Natural killer cell treated with Interleukin-12 subunit alpha and Interleukin-12 subunit beta and Interleukin-15 and Interleukin-18, amount 100 ng/mL, for 72 hours (primary cell): Measurements from ENCODE around the gene OXGR1. TPM values are rescaled to one million over a fixed set of nuclear protein-coding genes. Genes with fewer than 3 reads are reported as not detected.

Experiments
- ATAC-seq, 2 donors: fragments of 150-1000 bp; cut with Tn5 transposase in 1 of 2; sonication (Bioruptor Pico), chemical (Tn5 transposase) in 1 of 2; 2 replicates each; pipeline ENCODE4 v1.10.0; 2021
- DNase-seq: peaks from one replicate; pipeline ENCODE4 v3.0.0; 2022; ENCODE audit warnings: low spot score
- H3K27ac Mint-ChIP-seq, 2 donors: 1 replicate in 1 of 2; 2 replicates in 1 of 2; pipeline ENCODE4 v1.8.0; 2022; ENCODE audit warnings: mixed read lengths in 2 of 2, mild to moderate bottlenecking in 1 of 2, moderate library complexity in 1 of 2
- H3K27me3 Mint-ChIP-seq, 2 donors: 1 replicate in 1 of 2; 2 replicates in 1 of 2; pipeline ENCODE4 v1.8.0; 2022; ENCODE audit warnings: mixed read lengths in 2 of 2
- H3K36me3 Mint-ChIP-seq: one replicate; pipeline ENCODE4 v1.8.0; 2022; ENCODE audit warnings: mixed read lengths
- H3K4me1 Mint-ChIP-seq, 2 donors: 1 replicate in 1 of 2; 2 replicates in 1 of 2; pipeline ENCODE4 v1.8.0; 2022; ENCODE audit warnings: low read depth in 2 of 2, mixed read lengths in 2 of 2, mild to moderate bottlenecking in 1 of 2
- H3K4me3 Mint-ChIP-seq: one replicate; pipeline ENCODE4 v1.8.0; 2022; ENCODE audit warnings: mixed read lengths
- H3K9me3 Mint-ChIP-seq: 2 replicates; pipeline ENCODE4 v1.8.0; 2022; ENCODE audit warnings: mixed read lengths
- total RNA-seq, 2 donors: library from RNA; stranded (reverse); gene quantifications; one replicate each; pipeline ENCODE4 v1.2.3, GENCODE V29; 2022

The OXGR1 gene
- total RNA-seq, 2 donors from 2014 or later = not detected

- Mint-ChIP-seq H3K36me3 (peaks cover 19% of the 10 kb centered on the region), H3K4me1 (no peaks in the 10 kb centered on the region), H3K4me3 (no peak overlapping the region), H3K27me3 (no peaks in the 10 kb centered on the region), H3K27ac (no peak overlapping the region), H3K9me3 (peaks cover 14% of the 10 kb centered on the region)
- ATAC-seq (no peak), DNase-seq (no peak)
Measured at GRCh38 chr13:96966415-96967102, 27.7 kb downstream of the OXGR1 start.

GRCh38 chr13:96963786-96964475 lies 30.3 kb downstream of the OXGR1 start:
- Mint-ChIP-seq H3K4me1 (no peaks in the 10 kb centered on the region), H3K4me3 (no peak overlapping the region), H3K9me3 (peaks cover 4% of the 10 kb centered on the region), H3K36me3 (peaks cover 13% of the 10 kb centered on the region), H3K27ac (no peak overlapping the region), H3K27me3 (no peaks in the 10 kb centered on the region)
- DNase-seq (no peak), ATAC-seq (no peak)

GRCh38 chr13:96960379-96960778 lies 33.9 kb downstream of the OXGR1 start:
- ATAC-seq (no peak), DNase-seq (no peak)
- Mint-ChIP-seq H3K36me3 (no peaks in the 10 kb centered on the region), H3K27me3 (no peaks in the 10 kb centered on the region), H3K27ac (no peak overlapping the region), H3K4me3 (no peak overlapping the region), H3K9me3 (no peaks in the 10 kb centered on the region), H3K4me1 (no peaks in the 10 kb centered on the region)

- no peak for DNase-seq
- no peaks in the 10 kb centered on the region for H3K27me3 Mint-ChIP-seq
- H3K27ac Mint-ChIP-seq = no peak overlapping the region
- H3K4me3 Mint-ChIP-seq = no peak overlapping the region
- no peaks in the 10 kb centered on the region for H3K9me3 Mint-ChIP-seq
- no peak for ATAC-seq
- H3K4me1 Mint-ChIP-seq = no peaks in the 10 kb centered on the region
- H3K36me3 Mint-ChIP-seq = no peaks in the 10 kb centered on the region
Measured at GRCh38 chr13:96958286-96958891, 35.9 kb downstream of the OXGR1 start.

GRCh38 chr13:96952595-96952994 lies 41.7 kb downstream of the OXGR1 start:
- Mint-ChIP-seq H3K9me3 (peaks cover 2% of the 10 kb centered on the region), H3K4me3 (no peak overlapping the region), H3K4me1 (no peaks in the 10 kb centered on the region), H3K27me3 (no peaks in the 10 kb centered on the region), H3K36me3 (no peaks in the 10 kb centered on the region), H3K27ac (no peak overlapping the region)
- DNase-seq = no peak
- no peak for ATAC-seq

- H3K27ac Mint-ChIP-seq = no peak overlapping the region
- H3K4me1 Mint-ChIP-seq = no peaks in the 10 kb centered on the region
- H3K4me3 Mint-ChIP-seq = no peak overlapping the region
- no peaks in the 10 kb centered on the region for H3K27me3 Mint-ChIP-seq
- DNase-seq = no peak
- no peaks in the 10 kb centered on the region for H3K36me3 Mint-ChIP-seq
- peaks cover 7% of the 10 kb centered on the region for H3K9me3 Mint-ChIP-seq
- ATAC-seq = no peak
Measured at GRCh38 chr13:96948127-96948526, 46.1 kb downstream of the OXGR1 start.

- no peaks in the 10 kb centered on the region for H3K27me3 Mint-ChIP-seq
- no peaks in the 10 kb centered on the region for H3K4me1 Mint-ChIP-seq
- no peak overlapping the region for H3K4me3 Mint-ChIP-seq
- ATAC-seq (no peak), DNase-seq (no peak)
- peaks cover 7% of the 10 kb centered on the region for H3K9me3 Mint-ChIP-seq
- no peak overlapping the region for H3K27ac Mint-ChIP-seq
- H3K36me3 Mint-ChIP-seq = no peaks in the 10 kb centered on the region
Measured at GRCh38 chr13:96947343-96947910, 46.8 kb downstream of the OXGR1 start.

GRCh38 chr13:96946709-96947311 lies 47.5 kb downstream of the OXGR1 start:
- Mint-ChIP-seq H3K9me3 (peaks cover 7% of the 10 kb centered on the region), H3K4me3 (no peak overlapping the region), H3K36me3 (no peaks in the 10 kb centered on the region)

GRCh38 chr13:96940961-96941360 lies 53.3 kb downstream of the OXGR1 start:
- no peak overlapping the region for H3K4me3 Mint-ChIP-seq
- ATAC-seq = no peak
- H3K27ac Mint-ChIP-seq = no peak overlapping the region

More at GRCh38 chr13:96946709-96947311, 47.5 kb downstream of the OXGR1 start:
- no peak overlapping the region for H3K27ac Mint-ChIP-seq
- peak in 1 of 2 donors; percentile 9 for ATAC-seq
- no peak for DNase-seq
- H3K27me3 Mint-ChIP-seq = no peaks in the 10 kb centered on the region
- H3K4me1 Mint-ChIP-seq = no peaks in the 10 kb centered on the region

GRCh38 chr13:96935901-96936300 lies 58.4 kb downstream of the OXGR1 start:
- ATAC-seq = no peak
- Mint-ChIP-seq H3K9me3 (no peaks in the 10 kb centered on the region), H3K27ac (no peak overlapping the region)

More at GRCh38 chr13:96940961-96941360, 53.3 kb downstream of the OXGR1 start:
- no peaks in the 10 kb centered on the region for H3K4me1 Mint-ChIP-seq
- H3K36me3 Mint-ChIP-seq = no peaks in the 10 kb centered on the region
- peaks cover 5% of the 10 kb centered on the region for H3K9me3 Mint-ChIP-seq
- H3K27me3 Mint-ChIP-seq = no peaks in the 10 kb centered on the region
- no peak for DNase-seq

More at GRCh38 chr13:96935901-96936300, 58.4 kb downstream of the OXGR1 start:
- Mint-ChIP-seq H3K27me3 (no peaks in the 10 kb centered on the region), H3K4me1 (no peaks in the 10 kb centered on the region), H3K4me3 (no peak overlapping the region), H3K36me3 (no peaks in the 10 kb centered on the region)
- DNase-seq = no peak

Other genes starting within 250 kb of the OXGR1 start
- gene MBNL2, start 227.9 kb upstream of the OXGR1 start, total RNA-seq = 10 to 100 TPM; 13.0 to 15.6 TPM